ENCODE measurements around the gene PTGDS.

PTGDS gene

GRCh38 chr9:136991993-136992818 lies 14.9 kb downstream of the PTGDS start, which contains the start of gene PAXX:
PAXX (plus strand) TSS chr9:136992422; CDS start chr9:136992444, 22 bp downstream.
- no peaks in the 10 kb centered on the region for H3K9me3 ChIP-seq (ENCODE audit: insufficient read depth, low read length, severe bottlenecking)
- TF ChIP-seq EZH2 (IDR thresholded peaks at IDR 0.05; ENCODE audit: borderline replicate concordance, low read depth, low read length, severe bottlenecking): no peak
- TF ChIP-seq, protein P1, sequence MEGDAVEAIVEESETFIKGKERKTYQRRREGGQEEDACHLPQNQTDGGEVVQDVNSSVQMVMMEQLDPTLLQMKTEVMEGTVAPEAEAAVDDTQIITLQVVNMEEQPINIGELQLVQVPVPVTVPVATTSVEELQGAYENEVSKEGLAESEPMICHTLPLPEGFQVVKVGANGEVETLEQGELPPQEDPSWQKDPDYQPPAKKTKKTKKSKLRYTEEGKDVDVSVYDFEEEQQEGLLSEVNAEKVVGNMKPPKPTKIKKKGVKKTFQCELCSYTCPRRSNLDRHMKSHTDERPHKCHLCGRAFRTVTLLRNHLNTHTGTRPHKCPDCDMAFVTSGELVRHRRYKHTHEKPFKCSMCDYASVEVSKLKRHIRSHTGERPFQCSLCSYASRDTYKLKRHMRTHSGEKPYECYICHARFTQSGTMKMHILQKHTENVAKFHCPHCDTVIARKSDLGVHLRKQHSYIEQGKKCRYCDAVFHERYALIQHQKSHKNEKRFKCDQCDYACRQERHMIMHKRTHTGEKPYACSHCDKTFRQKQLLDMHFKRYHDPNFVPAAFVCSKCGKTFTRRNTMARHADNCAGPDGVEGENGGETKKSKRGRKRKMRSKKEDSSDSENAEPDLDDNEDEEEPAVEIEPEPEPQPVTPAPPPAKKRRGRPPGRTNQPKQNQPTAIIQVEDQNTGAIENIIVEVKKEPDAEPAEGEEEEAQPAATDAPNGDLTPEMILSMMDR (IDR thresholded peaks at IDR 0.05; ENCODE audit: borderline replicate concordance, extremely low read depth, low read length, poor library complexity, severe bottlenecking): no peak
- H3K79me2 ChIP-seq (ENCODE audit: insufficient read depth, low read length): peaks cover 16% of the 10 kb centered on the region
- peak within 1 kb of the TSS; percentile 58 to 76 for H3K4me3 ChIP-seq (ENCODE audit: low read depth in 1 of 2, low read length in 2 of 2)
- peak within 1 kb of the TSS; percentile 75 for H3K27ac ChIP-seq (ENCODE audit: low read length)
- H2AFZ ChIP-seq (ENCODE audit: low read depth, low read length): peak within 1 kb of the TSS; percentile 69
- DNase-seq: peak; percentile 92
- peaks cover 26% of the 10 kb centered on the region for H4K20me1 ChIP-seq (ENCODE audit: insufficient read depth, low read length)
- peak; percentile 88 for ATAC-seq (ENCODE audit: insufficient read depth, low read depth)
- H3K4me2 ChIP-seq (ENCODE audit: insufficient read depth, low read length): peak within 1 kb of the TSS; percentile 98
- peaks cover 2% of the 10 kb centered on the region for H3K27me3 ChIP-seq (ENCODE audit: insufficient read depth, low read length, poor library complexity)
- peaks cover 12% of the 10 kb centered on the region for H3K36me3 ChIP-seq (ENCODE audit: insufficient read depth, low read length)
- peak within 1 kb of the TSS; percentile 88 for H3K9ac ChIP-seq (ENCODE audit: low read depth, low read length)
- H3K4me1 ChIP-seq (ENCODE audit: insufficient read depth, low read length): peaks cover 16% of the 10 kb centered on the region

- no peak for DNase-seq
- peaks cover 16% of the 10 kb centered on the region for H3K79me2 ChIP-seq (ENCODE audit: insufficient read depth, low read length)
- peak overlapping the region; percentile 58 to 76 for H3K4me3 ChIP-seq (ENCODE audit: low read depth in 1 of 2, low read length in 2 of 2)
- peaks cover 16% of the 10 kb centered on the region for H3K4me1 ChIP-seq (ENCODE audit: insufficient read depth, low read length)
- H3K9ac ChIP-seq (ENCODE audit: low read depth, low read length): peak overlapping the region; percentile 88
- peaks cover 12% of the 10 kb centered on the region for H3K36me3 ChIP-seq (ENCODE audit: insufficient read depth, low read length)
- H3K27ac ChIP-seq (ENCODE audit: low read length): peak overlapping the region; percentile 75
- H3K27me3 ChIP-seq (ENCODE audit: insufficient read depth, low read length, poor library complexity): peaks cover 2% of the 10 kb centered on the region
- H2AFZ ChIP-seq (ENCODE audit: low read depth, low read length): peak overlapping the region; percentile 69
- peaks cover 26% of the 10 kb centered on the region for H4K20me1 ChIP-seq (ENCODE audit: insufficient read depth, low read length)
- H3K4me2 ChIP-seq (ENCODE audit: insufficient read depth, low read length): peak overlapping the region; percentile 98
- ATAC-seq (ENCODE audit: insufficient read depth, low read depth): no peak; the same call in 2 of the 3 replicates
- TF ChIP-seq, protein P1 (IDR thresholded peaks at IDR 0.05; ENCODE audit: borderline replicate concordance, extremely low read depth, low read length, poor library complexity, severe bottlenecking): peak; percentile 16
- TF ChIP-seq EZH2 (IDR thresholded peaks at IDR 0.05; ENCODE audit: borderline replicate concordance, low read depth, low read length, severe bottlenecking): no peak
- no peaks in the 10 kb centered on the region for H3K9me3 ChIP-seq (ENCODE audit: insufficient read depth, low read length, severe bottlenecking)
Measured at GRCh38 chr9:136992819-136993369, 15.6 kb downstream of the PTGDS start.

DNA sequence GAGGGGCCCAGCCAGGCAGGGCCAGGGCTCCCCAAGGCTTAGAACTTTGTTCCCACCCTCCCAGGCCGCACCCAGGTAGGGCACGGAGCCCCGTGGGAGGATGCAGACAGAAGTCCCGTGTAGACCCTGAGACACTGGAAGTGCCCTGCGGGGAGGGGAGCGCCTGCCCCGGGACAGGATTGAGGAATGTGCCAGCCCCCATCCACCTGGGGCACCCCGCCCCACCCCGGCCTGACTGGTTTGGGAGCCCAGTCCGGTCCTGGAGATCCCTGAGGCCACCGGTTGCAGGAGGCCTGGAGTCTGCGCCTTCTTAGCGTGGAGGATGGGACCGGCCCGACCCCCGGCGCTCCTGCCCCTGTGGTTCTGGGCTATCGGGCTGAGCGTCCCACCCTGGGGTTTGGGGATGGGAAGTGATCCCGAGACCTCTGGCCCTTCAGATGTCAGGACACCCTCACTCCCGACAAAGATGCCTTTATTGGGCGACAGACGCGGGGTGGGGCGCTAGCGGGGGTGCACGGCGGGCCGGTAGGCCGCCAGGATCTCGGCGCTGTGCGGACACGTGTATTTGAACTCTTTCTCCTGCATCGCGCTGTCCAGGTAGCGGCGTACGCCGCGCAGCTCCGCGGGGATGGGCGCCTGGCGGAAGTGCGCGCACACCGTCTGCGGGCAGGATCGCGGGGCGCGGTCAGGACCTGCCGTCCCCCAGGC lies 17.0 kb downstream of the PTGDS start:
- Histone ChIP-seq H3K27me3 (ENCODE audit: insufficient read depth, low read length, poor library complexity) (peaks cover 2% of the 10 kb centered on the region), H3K79me2 (ENCODE audit: insufficient read depth, low read length) (peaks cover 16% of the 10 kb centered on the region), H3K4me3 (ENCODE audit: low read depth in 1 of 2, low read length in 2 of 2) (no peak overlapping the region), H3K27ac (ENCODE audit: low read length) (no peak overlapping the region), H4K20me1 (ENCODE audit: insufficient read depth, low read length) (peaks cover 26% of the 10 kb centered on the region), H3K4me1 (ENCODE audit: insufficient read depth, low read length) (peaks cover 16% of the 10 kb centered on the region), H3K9ac (ENCODE audit: low read depth, low read length) (0 out of 2 replicates have a peak overlapping the region, but pooled peaks have one; percentile 88), H3K9me3 (ENCODE audit: insufficient read depth, low read length, severe bottlenecking) (no peaks in the 10 kb centered on the region), H2AFZ (ENCODE audit: low read depth, low read length) (no peak overlapping the region), H3K4me2 (ENCODE audit: insufficient read depth, low read length) (no peak overlapping the region), H3K36me3 (ENCODE audit: insufficient read depth, low read length) (peaks cover 12% of the 10 kb centered on the region)
- TF ChIP-seq, protein P1 (IDR thresholded peaks at IDR 0.05; ENCODE audit: borderline replicate concordance, extremely low read depth, low read length, poor library complexity, severe bottlenecking): no peak
- no peak for TF ChIP-seq EZH2 (IDR thresholded peaks at IDR 0.05; ENCODE audit: borderline replicate concordance, low read depth, low read length, severe bottlenecking)
- DNase-seq (no peak), ATAC-seq (ENCODE audit: insufficient read depth, low read depth) (no peak)

All from DND-41 (cell line).